GM12878 (cell line): ENCODE data around the gene DIAPH2. TPM values are rescaled to one million over a fixed set of nuclear protein-coding genes. Genes with fewer than 3 reads are reported as not detected.

Experiments used
- ATAC-seq: fragments of 200-7000 bp; cut with Tn5 transposase; 3 replicates; pipeline ENCODE4 v1.9.1; 2020; ENCODE audit warnings: mild to moderate bottlenecking, moderate library complexity
- BruUV-seq: library from RNA; stranded (reverse); fragments of 400-500 nt; replicated peaks from 2 replicates; lab custom pipeline; 2021; lab: Mats Ljungman, UMichigan
- CTCF ChIA-PET: fragments of 300-600 bp; sonication (Branson Sonifier 250); formaldehyde crosslinking; extraction: SDS; loops from one replicate; lab custom pipeline; 2021; ENCODE audit warnings: inconsistent platforms; lab: Yijun Ruan, JAX
- POLR2A ChIA-PET: fragments of 350-600 bp; formaldehyde crosslinking; extraction: SDS; loops from one replicate; lab custom pipeline; 2021; ENCODE audit warnings: inconsistent platforms; lab: Charles Lee
- RAD21 ChIA-PET: fragments of 300-600 bp; sonication (Branson Sonifier 250); formaldehyde crosslinking; loops from one replicate; lab custom pipeline; 2023; ENCODE audit warnings: antibody characterized with exemption; ENCODE audit not compliant: unreplicated experiment; lab: Charles Lee
- SMC1A ChIA-PET: fragments of 300-600 bp; sonication (Branson Sonifier 250); formaldehyde crosslinking; loops from one replicate; lab custom pipeline; 2023; ENCODE audit not compliant: unreplicated experiment, uncharacterized antibody; lab: Charles Lee
- DNase-seq: peaks from one replicate; pipeline ENCODE4 v3.0.0-alpha.2; 2011; ENCODE audit warnings: low read depth, low spot score
- FAIRE-seq: peaks from 3 replicates; lab custom pipeline; 2011; peaks lifted over from hg19 to GRCh38; lab: Jason Lieb, UNC
- H2AFZ ChIP-seq: 2 replicates; pipeline ENCODE4 v1.6.0; 2011; ENCODE audit warnings: low read depth, low read length, control low read depth; ENCODE audit not compliant: control insufficient read depth
- H3K27ac ChIP-seq: 2 replicates; pipeline ENCODE4 v1.5.1; 2011; ENCODE audit warnings: control low read depth; ENCODE audit not compliant: control insufficient read depth, insufficient read depth
- H3K27me3 ChIP-seq, 2 experiments: replicated peaks in 1 of 2; 2 replicates each; pipeline versions ENCODE4 v1.6.0 to v1.6.1; 2011; ENCODE audit warnings: low read length in 1 of 2; ENCODE audit not compliant: control insufficient read depth in 2 of 2, insufficient read depth in 2 of 2
- H3K36me3 ChIP-seq, 2 experiments: 2 replicates each; pipeline ENCODE4 v1.5.1; 2011; ENCODE audit warnings: low read length in 1 of 2; ENCODE audit not compliant: control insufficient read depth in 2 of 2, insufficient read depth in 2 of 2
- H3K4me1 ChIP-seq: 2 replicates; pipeline ENCODE4 v1.6.1; 2011; ENCODE audit warnings: mild to moderate bottlenecking, low read length, moderate library complexity, mixed read lengths; ENCODE audit not compliant: control insufficient read depth, insufficient read depth
- H3K4me2 ChIP-seq: 2 replicates; pipeline ENCODE4 v1.6.0; 2011; ENCODE audit warnings: control low read depth; ENCODE audit not compliant: control insufficient read depth, insufficient read depth
- H3K4me3 ChIP-seq: fragments of 200-600 bp; sonication (generic); 2 replicates; pipeline ENCODE4 v1.5.1; 2016
- H3K79me2 ChIP-seq: 2 replicates; pipeline ENCODE4 v1.6.0; 2011; ENCODE audit warnings: low read length; ENCODE audit not compliant: control insufficient read depth, insufficient read depth
- H3K9ac ChIP-seq: 2 replicates; pipeline ENCODE4 v1.8.0; 2011; ENCODE audit warnings: low read length, control low read depth, mixed read lengths; ENCODE audit not compliant: control insufficient read depth, insufficient read depth
- H3K9me3 ChIP-seq: replicated peaks from 3 replicates; pipeline ENCODE4 v1.5.1; 2011; ENCODE audit warnings: mild to moderate bottlenecking, low read length; ENCODE audit not compliant: control insufficient read depth, insufficient read depth
- H4K20me1 ChIP-seq: 2 replicates; pipeline ENCODE4 v1.6.0; 2011; ENCODE audit not compliant: control insufficient read depth, insufficient read depth
- CEBPZ ChIP-seq: fragments of 150-350 bp; IDR thresholded peaks from 2 replicates; pipeline ENCODE4 v1.6.1; 2016; ENCODE audit warnings: low read depth, low read length
- E4F1 ChIP-seq: fragments of 450-650 bp; IDR thresholded peaks from 2 replicates; pipeline ENCODE4 v1.6.1; 2018; ENCODE audit warnings: borderline replicate concordance, mild to moderate bottlenecking; ENCODE audit not compliant: partially characterized antibody
- NFYB ChIP-seq: IDR thresholded peaks from 2 replicates; pipeline ENCODE4 v1.6.1; 2011; ENCODE audit warnings: low read depth, mild to moderate bottlenecking, low read length, improper control_type of control experiment, moderate library complexity; ENCODE audit not compliant: insufficient read depth
- PAX8 ChIP-seq: fragments of 450-650 bp; IDR thresholded peaks from 2 replicates; pipeline ENCODE4 v1.6.1; 2017; ENCODE audit warnings: mild to moderate bottlenecking, moderate library complexity
- PBX3 ChIP-seq: IDR thresholded peaks from 2 replicates; pipeline ENCODE4 v1.6.1; 2011; ENCODE audit warnings: mild to moderate bottlenecking, low read depth, low read length, moderate library complexity; ENCODE audit not compliant: insufficient replicate concordance
- RBBP5 ChIP-seq: fragments of 200-600 bp; sonication (generic); conservative IDR thresholded peaks from 2 replicates; pipeline ENCODE4 v1.6.1; 2016
- RFX5 ChIP-seq: IDR thresholded peaks from 2 replicates; pipeline ENCODE4 v1.6.1; 2011; ENCODE audit warnings: low read depth, low read length, improper control_type of control experiment
- SMAD1 ChIP-seq: fragments of 450-650 bp; IDR thresholded peaks from 2 replicates; pipeline ENCODE4 v1.6.1; 2018; ENCODE audit warnings: mild to moderate bottlenecking, low read depth; ENCODE audit not compliant: partially characterized antibody
- STAT3 ChIP-seq: IDR thresholded peaks from 2 replicates; pipeline ENCODE4 v1.6.1; 2011; ENCODE audit warnings: low read depth, low read length, improper control_type of control experiment
- SUPT20H ChIP-seq: IDR thresholded peaks from 2 replicates; pipeline ENCODE4 v1.6.1; 2011; ENCODE audit warnings: low read depth, mild to moderate bottlenecking, low read length, moderate library complexity, borderline replicate concordance; ENCODE audit not compliant: control insufficient read depth
- ZNF24 ChIP-seq: fragments of 450-650 bp; IDR thresholded peaks from 2 replicates; pipeline ENCODE4 v1.6.1; 2017; ENCODE audit warnings: antibody characterized with exemption, mild to moderate bottlenecking
- WGBS: methylation state at CpG from one replicate; pipeline ENCODE4 v1.1.6; 2016; ENCODE audit warnings: low lambda C conversion rate; ENCODE audit not compliant: insufficient replicate concordance, insufficient coverage; ENCODE audit errors: missing lambda C conversion rate; 5-methylcytosine and 5-hydroxymethylcytosine counted together
- in situ Hi-C: fragments of 300-500 bp; cut with MboI; formaldehyde crosslinking; loops from 9 replicates; pipeline ENCODE4 v1.14.3; 2018; ENCODE audit warnings: mixed read lengths
- intact Hi-C: fragments of 100-400 bp; cut with micrococcal nuclease; formaldehyde crosslinking; loops from one replicate; pipeline ENCODE4 v1.14.2; 2022; ENCODE audit not compliant: unreplicated experiment
- polyA plus RNA-seq, 11 experiments: library from polyadenylated mRNA; depleted of rRNA in 4 of 11; unstranded in 6 of 11; stranded (reverse) in 5 of 11; fragments of >200 nt; fragmentation: Nextera tagmentation in 4 of 11; fragmentation: Illumina TruSeq in 1 of 11; extraction: Ambion mirVana in 4 of 11; extraction: Trizol in 1 of 11; gene quantifications; 1 replicate in 1 of 11; 2 replicates in 10 of 11; pipeline versions ENCODE4 v1.2.1 to v1.2.3, GENCODE V29; 2011 to 2016; ENCODE audit warnings: inconsistent platforms in 2 of 11, missing spikeins in 2 of 11, low read depth in 1 of 11
- total RNA-seq, 4 experiments: library from RNA; depleted of rRNA in 3 of 4; stranded (reverse); fragments of >200 nt in 3 of 4; fragmentation: Illumina TruSeq in 1 of 4; extraction: Trizol in 1 of 4; gene quantifications; 2 replicates each; pipeline versions ENCODE4 v1.2.1 to v1.2.3, GENCODE V29; 2013 to 2021

DIAPH2 gene
- total and polyA plus RNA-seq, 10 of the 15 experiments (the other 5 are each of a cell fraction or from before 2014, with no cell fraction given), result 2.2 to 16.6 (median 8.8) TPM

- Histone ChIP-seq H3K36me3 (no peaks in the 10 kb centered on the region), H3K4me3 (no peak overlapping the region), H3K27ac (no peak overlapping the region), H3K79me2 (no peaks in the 10 kb centered on the region), H3K4me1 (no peaks in the 10 kb centered on the region), H3K4me2 (no peak overlapping the region), H3K9me3 (no peaks in the 10 kb centered on the region), H3K27me3 (no peaks in the 10 kb centered on the region), H2AFZ (no peak overlapping the region), H3K9ac (no peak overlapping the region), H4K20me1 (no peaks in the 10 kb centered on the region)
- BruUV-seq, result no TSS peak
- TF ChIP-seq STAT3 (no peak), PBX3 (no peak), RBBP5 (no peak), PAX8 (no peak), NFYB (no peak)
- CTCF ChIA-PET, result interaction anchor here (0.7 kb wide), 1 partner anchor 59 kb away, joined by 4 read pairs; no protein-coding TSS in a partner anchor
- FAIRE-seq (no peak), ATAC-seq (no peak), DNase-seq (no peak)
- POLR2A ChIA-PET, result no interaction called here
- intact Hi-C loops (no loop called here), in situ Hi-C loops (no loop called here)
- SMC1A ChIA-PET, result interaction anchor here (0.6 to 1.6 kb wide), 2 partner anchors 9 to 17 kb away, joined by 3 to 5 read pairs; no protein-coding TSS in a partner anchor
- RAD21 ChIA-PET, result no interaction called here
- WGBS, result 45% methylated on average over 3 of the region's 3 CpGs
Measured at GRCh38 chrX:97622111-97622510, 937.5 kb downstream of the DIAPH2 start.

DNA sequence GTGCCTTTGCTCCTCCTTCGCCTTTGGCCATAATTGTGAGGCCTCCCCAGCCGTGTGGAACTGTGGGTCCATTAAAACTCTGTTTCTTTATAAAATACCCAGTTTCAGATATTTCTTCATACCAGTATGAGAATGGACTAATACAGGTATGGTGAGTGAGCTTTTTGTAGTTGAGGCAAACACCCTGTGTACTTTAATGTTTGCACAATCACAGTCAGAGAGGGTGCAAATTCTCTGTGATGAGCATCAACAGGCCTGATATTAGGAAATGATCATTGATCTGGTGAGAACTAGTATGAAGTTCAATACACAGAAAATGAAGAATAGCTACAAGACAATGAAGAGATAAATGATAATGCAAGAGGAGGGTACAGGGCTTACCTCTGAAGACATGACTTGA lies 943.7 kb downstream of the DIAPH2 start:
- DNase-seq, result no peak

More for the DNA sequence above, 943.7 kb downstream of the DIAPH2 start:
- no peak for FAIRE-seq
- ChIA-PET SMC1A (no interaction called here), RAD21 (no interaction called here)
- Histone ChIP-seq H3K4me2 (no peak overlapping the region), H3K9me3 (no peaks in the 10 kb centered on the region)
- no peak for TF ChIP-seq CEBPZ
- no peak for TF ChIP-seq RFX5
- TF ChIP-seq SUPT20H, result no peak
- no peak for TF ChIP-seq ZNF24
- no peak for TF ChIP-seq SMAD1
- TF ChIP-seq E4F1, result no peak
- TF ChIP-seq, all 136 proteins: peak for 0
- Histone ChIP-seq H3K9ac (no peak overlapping the region), H3K4me1 (no peaks in the 10 kb centered on the region), H2AFZ (no peak overlapping the region), H4K20me1 (no peaks in the 10 kb centered on the region), H3K27me3 (no peaks in the 10 kb centered on the region), H3K79me2 (no peaks in the 10 kb centered on the region), H3K36me3 (no peaks in the 10 kb centered on the region), H3K27ac (no peak overlapping the region), H3K4me3 (no peak overlapping the region)
- intact Hi-C loops (no loop called here), in situ Hi-C loops (no loop called here)
- ChIA-PET POLR2A (no interaction called here), CTCF (no interaction called here)
- ATAC-seq, result no peak
- 36% methylated on average over 2 of the region's 2 CpGs for WGBS
- BruUV-seq, result no TSS peak
